ENCODE results near the gene GP5. TPM values are rescaled to one million over a fixed set of nuclear protein-coding genes. Genes with fewer than 3 reads are reported as not detected.

Gene GP5
- polyA plus RNA-seq, 2 of the 4 experiments (the other 2 are of a cell fraction): not detected

GRCh38 chr3:194440756-194441155 lies 41.7 kb upstream of the GP5 start (continued):
- TF ChIP-seq, protein P1, sequence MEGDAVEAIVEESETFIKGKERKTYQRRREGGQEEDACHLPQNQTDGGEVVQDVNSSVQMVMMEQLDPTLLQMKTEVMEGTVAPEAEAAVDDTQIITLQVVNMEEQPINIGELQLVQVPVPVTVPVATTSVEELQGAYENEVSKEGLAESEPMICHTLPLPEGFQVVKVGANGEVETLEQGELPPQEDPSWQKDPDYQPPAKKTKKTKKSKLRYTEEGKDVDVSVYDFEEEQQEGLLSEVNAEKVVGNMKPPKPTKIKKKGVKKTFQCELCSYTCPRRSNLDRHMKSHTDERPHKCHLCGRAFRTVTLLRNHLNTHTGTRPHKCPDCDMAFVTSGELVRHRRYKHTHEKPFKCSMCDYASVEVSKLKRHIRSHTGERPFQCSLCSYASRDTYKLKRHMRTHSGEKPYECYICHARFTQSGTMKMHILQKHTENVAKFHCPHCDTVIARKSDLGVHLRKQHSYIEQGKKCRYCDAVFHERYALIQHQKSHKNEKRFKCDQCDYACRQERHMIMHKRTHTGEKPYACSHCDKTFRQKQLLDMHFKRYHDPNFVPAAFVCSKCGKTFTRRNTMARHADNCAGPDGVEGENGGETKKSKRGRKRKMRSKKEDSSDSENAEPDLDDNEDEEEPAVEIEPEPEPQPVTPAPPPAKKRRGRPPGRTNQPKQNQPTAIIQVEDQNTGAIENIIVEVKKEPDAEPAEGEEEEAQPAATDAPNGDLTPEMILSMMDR (IDR thresholded peaks at IDR 0.05): no peak
- TF ChIP-seq RCOR1 (IDR thresholded peaks at IDR 0.05; ENCODE audit: low read depth, low read length): no peak
- no peak for TF ChIP-seq NFE2L2 (conservative IDR thresholded peaks at IDR 0.05; ENCODE audit: low read length)
- TF ChIP-seq SREBF2 (IDR thresholded peaks at IDR 0.05): no peak
- TF ChIP-seq, protein P2, sequence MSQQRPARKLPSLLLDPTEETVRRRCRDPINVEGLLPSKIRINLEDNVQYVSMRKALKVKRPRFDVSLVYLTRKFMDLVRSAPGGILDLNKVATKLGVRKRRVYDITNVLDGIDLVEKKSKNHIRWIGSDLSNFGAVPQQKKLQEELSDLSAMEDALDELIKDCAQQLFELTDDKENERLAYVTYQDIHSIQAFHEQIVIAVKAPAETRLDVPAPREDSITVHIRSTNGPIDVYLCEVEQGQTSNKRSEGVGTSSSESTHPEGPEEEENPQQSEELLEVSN (IDR thresholded peaks at IDR 0.05; ENCODE audit: borderline replicate concordance, low read depth): no peak
- no peak for TF ChIP-seq NPAS2 (CRISPR knock-in tag; IDR thresholded peaks at IDR 0.05; ENCODE audit: borderline replicate concordance)

GRCh38 chr3:194439881-194440550 lies 41.0 kb upstream of the GP5 start:
- CTCF ChIA-PET: interaction anchor here (0.6 to 1.4 kb wide), 3 partner anchors 18 to 134 kb away, joined by 3 to 4 read pairs (median 3); no protein-coding TSS in a partner anchor
- H3K9me3 ChIP-seq: no peaks in the 10 kb centered on the region
- ATAC-seq (no peak), DNase-seq (ENCODE audit: low read depth in 1 of 2, low spot score in 1 of 2) (no peak), FAIRE-seq (no peak)
- no peak overlapping the region for H3K4me3 ChIP-seq
- POLR2A ChIA-PET: no interaction called here
- no peak for TF ChIP-seq HDAC2 (IDR thresholded peaks at IDR 0.05)
- no peak for TF ChIP-seq SREBF2 (IDR thresholded peaks at IDR 0.05)
- no peak for TF ChIP-seq MAFK (IDR thresholded peaks at IDR 0.05; ENCODE audit: partially characterized antibody)
- no peak for TF ChIP-seq ZNF302 (CRISPR knock-in tag; IDR thresholded peaks at IDR 0.05)
- no peak for TF ChIP-seq ZC3H11A (IDR thresholded peaks at IDR 0.05)
- TF ChIP-seq KDM5A (IDR thresholded peaks at IDR 0.05): no peak
- no peak for TF ChIP-seq USF2 (IDR thresholded peaks at IDR 0.05)
- no peak for TF ChIP-seq FOSL2 (IDR thresholded peaks at IDR 0.05)
- no peak for TF ChIP-seq FOSL2 (CRISPR knock-in tag; IDR thresholded peaks at IDR 0.05)
- no peak for TF ChIP-seq RAD21 (conservative IDR thresholded peaks at IDR 0.05 in 1 of 2, IDR thresholded peaks at IDR 0.05 in 1 of 2)
- no peak for TF ChIP-seq HEYL (CRISPR knock-in tag; IDR thresholded peaks at IDR 0.05)
- no peak for TF ChIP-seq HOXB13 (CRISPR knock-in tag; IDR thresholded peaks at IDR 0.05; ENCODE audit: low read depth)
- TF ChIP-seq RFX5 (IDR thresholded peaks at IDR 0.05): no peak
- TF ChIP-seq, protein P3, sequence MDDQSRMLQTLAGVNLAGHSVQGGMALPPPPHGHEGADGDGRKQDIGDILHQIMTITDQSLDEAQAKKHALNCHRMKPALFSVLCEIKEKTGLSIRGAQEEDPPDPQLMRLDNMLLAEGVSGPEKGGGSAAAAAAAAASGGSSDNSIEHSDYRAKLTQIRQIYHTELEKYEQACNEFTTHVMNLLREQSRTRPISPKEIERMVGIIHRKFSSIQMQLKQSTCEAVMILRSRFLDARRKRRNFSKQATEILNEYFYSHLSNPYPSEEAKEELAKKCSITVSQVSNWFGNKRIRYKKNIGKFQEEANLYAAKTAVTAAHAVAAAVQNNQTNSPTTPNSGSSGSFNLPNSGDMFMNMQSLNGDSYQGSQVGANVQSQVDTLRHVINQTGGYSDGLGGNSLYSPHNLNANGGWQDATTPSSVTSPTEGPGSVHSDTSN (IDR thresholded peaks at IDR 0.05): no peak
- no peak for TF ChIP-seq RNF2 (IDR thresholded peaks at IDR 0.05; ENCODE audit: borderline replicate concordance, low read depth)
- TF ChIP-seq, protein P4, sequence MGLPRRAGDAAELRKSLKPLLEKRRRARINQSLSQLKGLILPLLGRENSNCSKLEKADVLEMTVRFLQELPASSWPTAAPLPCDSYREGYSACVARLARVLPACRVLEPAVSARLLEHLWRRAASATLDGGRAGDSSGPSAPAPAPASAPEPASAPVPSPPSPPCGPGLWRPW (IDR thresholded peaks at IDR 0.05): no peak
- TF ChIP-seq NFE2L2 (conservative IDR thresholded peaks at IDR 0.05; ENCODE audit: low read length): no peak
- no peak for TF ChIP-seq RARB (CRISPR knock-in tag; IDR thresholded peaks at IDR 0.05)
- no peak for TF ChIP-seq NR3C1 (IDR thresholded peaks at IDR 0.05)
- TF ChIP-seq, protein P5, sequence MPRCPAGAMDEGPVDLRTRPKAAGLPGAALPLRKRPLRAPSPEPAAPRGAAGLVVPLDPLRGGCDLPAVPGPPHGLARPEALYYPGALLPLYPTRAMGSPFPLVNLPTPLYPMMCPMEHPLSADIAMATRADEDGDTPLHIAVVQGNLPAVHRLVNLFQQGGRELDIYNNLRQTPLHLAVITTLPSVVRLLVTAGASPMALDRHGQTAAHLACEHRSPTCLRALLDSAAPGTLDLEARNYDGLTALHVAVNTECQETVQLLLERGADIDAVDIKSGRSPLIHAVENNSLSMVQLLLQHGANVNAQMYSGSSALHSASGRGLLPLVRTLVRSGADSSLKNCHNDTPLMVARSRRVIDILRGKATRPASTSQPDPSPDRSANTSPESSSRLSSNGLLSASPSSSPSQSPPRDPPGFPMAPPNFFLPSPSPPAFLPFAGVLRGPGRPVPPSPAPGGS (IDR thresholded peaks at IDR 0.05): no peak
- no peak for TF ChIP-seq TP53 (CRISPR knock-in tag; IDR thresholded peaks at IDR 0.05)
- WGBS (ENCODE audit: missing lambda C conversion rate): 78% methylated on average over 6 of the region's 6 CpGs
- H3K4me2 ChIP-seq: no peak overlapping the region
- no peaks in the 10 kb centered on the region for H3K4me1 ChIP-seq
- H3K27ac ChIP-seq: no peak overlapping the region

Measured in A549 (cell line).